Trophoblast cell (in vitro differentiated cells and primary cell): ENCODE data around the gene NTSR1.

Experiments used
- DNase-seq, 2 donors: peaks; one replicate each; pipeline ENCODE4 v3.0.0-alpha.2; 2016
- H2AFZ ChIP-seq: 2 replicates; pipeline ENCODE4 v1.6.1; 2013; ENCODE audit warnings: low read length, moderate library complexity, mild to moderate bottlenecking; ENCODE audit not compliant: insufficient read depth, poor library complexity
- H2AK5ac ChIP-seq: 2 replicates; pipeline ENCODE4 v1.6.1; 2013; ENCODE audit warnings: mild to moderate bottlenecking, low read length
- H2BK120ac ChIP-seq: 2 replicates; pipeline ENCODE4 v1.6.1; 2013; ENCODE audit warnings: low read length, mild to moderate bottlenecking, moderate library complexity; ENCODE audit not compliant: insufficient read depth, poor library complexity
- H2BK12ac ChIP-seq: 2 replicates; pipeline ENCODE4 v1.6.1; 2013; ENCODE audit warnings: mild to moderate bottlenecking, low read length, moderate library complexity
- H2BK5ac ChIP-seq: 2 replicates; pipeline ENCODE4 v1.6.1; 2013; ENCODE audit warnings: low read length, low read depth, moderate library complexity, mild to moderate bottlenecking; ENCODE audit not compliant: poor library complexity
- H3K14ac ChIP-seq: 2 replicates; pipeline ENCODE4 v1.6.1; 2013; ENCODE audit warnings: mild to moderate bottlenecking, low read length
- H3K18ac ChIP-seq: 2 replicates; pipeline ENCODE4 v1.6.1; 2013; ENCODE audit warnings: mild to moderate bottlenecking, low read length
- H3K23ac ChIP-seq: 2 replicates; pipeline ENCODE4 v1.6.1; 2013; ENCODE audit warnings: low read length
- H3K27ac ChIP-seq: 2 replicates; pipeline ENCODE4 v1.5.1; 2013; ENCODE audit warnings: low read depth, mild to moderate bottlenecking, inconsistent platforms, low read length, moderate library complexity
- H3K27me3 ChIP-seq: 2 replicates; pipeline ENCODE4 v1.6.1; 2013; ENCODE audit warnings: inconsistent platforms, mild to moderate bottlenecking, low read length, moderate library complexity; ENCODE audit not compliant: insufficient read depth
- H3K36me3 ChIP-seq, 2 experiments: 1 replicate in 1 of 2; 2 replicates in 1 of 2; pipeline ENCODE4 v1.6.1; 2013; ENCODE audit warnings: low read length in 2 of 2, mild to moderate bottlenecking in 2 of 2, moderate library complexity in 1 of 2; ENCODE audit not compliant: insufficient read depth in 2 of 2, control insufficient read depth in 1 of 2
- H3K4ac ChIP-seq: 2 replicates; pipeline ENCODE4 v1.6.1; 2013; ENCODE audit warnings: low read depth, mild to moderate bottlenecking, low read length, moderate library complexity
- H3K4me1 ChIP-seq, 2 experiments: 1 replicate in 1 of 2; 2 replicates in 1 of 2; pipeline ENCODE4 v1.6.1; 2013; ENCODE audit warnings: low read length in 2 of 2, mild to moderate bottlenecking in 2 of 2, moderate library complexity in 1 of 2; ENCODE audit not compliant: insufficient read depth in 2 of 2, control insufficient read depth in 1 of 2
- H3K4me2 ChIP-seq: 2 replicates; pipeline ENCODE4 v1.6.1; 2013; ENCODE audit warnings: inconsistent platforms, mild to moderate bottlenecking, low read length, moderate library complexity
- H3K4me3 ChIP-seq: 2 replicates; pipeline ENCODE4 v1.5.1; 2013; ENCODE audit warnings: mild to moderate bottlenecking, low read depth, low read length, inconsistent platforms
- H3K79me1 ChIP-seq: one replicate; pipeline ENCODE4 v1.6.1; 2013; ENCODE audit warnings: low read length
- H3K79me2 ChIP-seq: 2 replicates; pipeline ENCODE4 v1.6.1; 2013; ENCODE audit warnings: low read length, mild to moderate bottlenecking; ENCODE audit not compliant: control insufficient read depth, insufficient read depth, poor library complexity
- H3K9ac ChIP-seq: 2 replicates; pipeline ENCODE4 v1.6.1; 2013; ENCODE audit warnings: mild to moderate bottlenecking, low read length
- H3K9me3 ChIP-seq: 2 replicates; pipeline ENCODE4 v1.6.1; 2013; ENCODE audit warnings: low read depth, mild to moderate bottlenecking, control low read depth, inconsistent platforms, low read length; ENCODE audit not compliant: insufficient read depth
- H4K12ac ChIP-seq: 2 replicates; pipeline ENCODE4 v1.6.1; 2013; ENCODE audit warnings: low read depth, mild to moderate bottlenecking, low read length, moderate library complexity
- H4K8ac ChIP-seq: 2 replicates; pipeline ENCODE4 v1.6.1; 2013; ENCODE audit warnings: low read depth, mild to moderate bottlenecking, low read length, moderate library complexity
- H4K91ac ChIP-seq: one replicate; pipeline ENCODE4 v1.6.1; 2013; ENCODE audit warnings: low read depth, mild to moderate bottlenecking, low read length, moderate library complexity
- WGBS: extraction: QIAGEN DNeasy Blood & Tissue Kit; methylation state at CpG from one replicate; pipeline ENCODE4 v1.1.7; 2013; ENCODE audit warnings: missing lambda C conversion rate; ENCODE audit not compliant: insufficient read length, insufficient coverage; ENCODE audit errors: extremely low coverage; 5-methylcytosine and 5-hydroxymethylcytosine counted together

Gene NTSR1

DNA sequence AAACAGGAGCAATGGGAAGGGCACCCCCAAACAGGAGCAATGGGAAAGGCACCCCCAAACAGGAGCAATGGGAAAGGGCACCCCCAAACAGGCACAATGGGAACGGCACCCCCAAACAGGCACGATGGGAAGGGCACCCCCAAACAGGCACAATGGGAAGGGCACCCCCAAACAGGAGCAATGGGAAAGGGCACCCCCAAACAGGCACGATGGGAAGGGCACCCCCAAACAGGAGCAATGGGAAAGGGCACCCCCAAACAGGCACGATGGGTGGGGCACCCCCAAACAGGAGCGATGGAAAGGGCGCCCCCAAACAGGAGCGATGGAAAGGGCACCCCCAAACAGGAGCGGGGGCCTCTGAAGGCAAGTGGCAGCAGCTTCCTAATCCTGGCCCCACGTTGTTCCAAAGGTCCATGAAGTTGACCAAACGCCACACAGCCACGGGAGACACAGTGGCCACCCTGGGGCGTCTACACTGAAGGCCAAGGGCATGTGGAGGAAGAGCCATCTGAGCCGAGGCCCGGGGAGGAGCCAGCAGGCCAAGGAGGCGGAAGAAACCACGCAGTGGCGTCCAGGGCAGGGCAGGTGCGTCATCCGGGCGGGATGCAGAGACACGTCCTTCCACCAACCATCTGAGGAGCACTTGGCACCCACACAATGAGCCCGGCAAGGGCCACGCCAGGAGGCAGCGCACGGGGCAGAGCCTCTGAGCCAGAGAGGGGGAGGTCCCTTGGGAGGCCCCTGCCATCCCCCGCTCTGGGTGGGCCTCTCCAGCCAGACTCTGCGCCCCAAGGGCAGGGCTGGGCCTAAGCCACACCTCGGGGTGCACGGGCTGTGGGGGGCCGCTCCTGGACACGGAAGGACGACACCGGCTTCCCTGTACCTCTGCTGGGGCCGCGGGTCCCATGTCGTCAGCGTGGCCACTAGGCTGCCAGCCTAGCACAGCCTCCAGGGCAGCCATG lies 21.5 kb upstream of the NTSR1 start:
- no peak overlapping the region for H3K14ac ChIP-seq
- no peak overlapping the region for H4K8ac ChIP-seq
- H3K79me1 ChIP-seq: no peaks in the 10 kb centered on the region
- no peak overlapping the region for H3K23ac ChIP-seq
- no peak overlapping the region for H3K9ac ChIP-seq
- H3K9me3 ChIP-seq: no peaks in the 10 kb centered on the region
- DNase-seq: peak in 1 of 2 donors; percentile 31
- H3K4ac ChIP-seq: no peak overlapping the region
- H3K36me3 ChIP-seq: no peaks in the 10 kb centered on the region
- H4K91ac ChIP-seq: no peak overlapping the region
- no peak overlapping the region for H2AK5ac ChIP-seq
- H2BK12ac ChIP-seq: no peak overlapping the region
- H2BK120ac ChIP-seq: no peak overlapping the region
- H3K4me3 ChIP-seq: no peak overlapping the region
- no peaks in the 10 kb centered on the region for H3K27me3 ChIP-seq
- H3K4me2 ChIP-seq: no peak overlapping the region
- no CpG with 5 or more reads among the region's 37 CpGs for WGBS
- H3K18ac ChIP-seq: no peak overlapping the region
- H3K4me1 ChIP-seq: no peaks in the 10 kb centered on the region
- H3K79me2 ChIP-seq: no peaks in the 10 kb centered on the region
- H2BK5ac ChIP-seq: no peak overlapping the region
- H2AFZ ChIP-seq: no peak overlapping the region
- H4K12ac ChIP-seq: no peak overlapping the region
- no peak overlapping the region for H3K27ac ChIP-seq

- Histone ChIP-seq H3K27me3 (no peaks in the 10 kb centered on the region), H3K4me1 (no peaks in the 10 kb centered on the region), H3K18ac (no peak overlapping the region), H2AK5ac (no peak overlapping the region), H2BK5ac (no peak overlapping the region), H2BK120ac (no peak overlapping the region), H3K4me3 (no peak overlapping the region), H4K8ac (no peak overlapping the region), H3K23ac (no peak overlapping the region), H2BK12ac (no peak overlapping the region), H3K27ac (no peak overlapping the region), H3K4me2 (no peak overlapping the region), H3K79me2 (no peaks in the 10 kb centered on the region), H3K79me1 (no peaks in the 10 kb centered on the region), H3K9ac (no peak overlapping the region), H3K36me3 (no peaks in the 10 kb centered on the region), H3K14ac (no peak overlapping the region), H3K9me3 (no peaks in the 10 kb centered on the region), H4K91ac (no peak overlapping the region), H2AFZ (no peak overlapping the region), H4K12ac (no peak overlapping the region), H3K4ac (no peak overlapping the region)
- WGBS: no CpG with 5 or more reads among the region's 11 CpGs
- no peak for DNase-seq
Observed at GRCh38 chr20:62688083-62688482, 20.6 kb upstream of the NTSR1 start.

DNA sequence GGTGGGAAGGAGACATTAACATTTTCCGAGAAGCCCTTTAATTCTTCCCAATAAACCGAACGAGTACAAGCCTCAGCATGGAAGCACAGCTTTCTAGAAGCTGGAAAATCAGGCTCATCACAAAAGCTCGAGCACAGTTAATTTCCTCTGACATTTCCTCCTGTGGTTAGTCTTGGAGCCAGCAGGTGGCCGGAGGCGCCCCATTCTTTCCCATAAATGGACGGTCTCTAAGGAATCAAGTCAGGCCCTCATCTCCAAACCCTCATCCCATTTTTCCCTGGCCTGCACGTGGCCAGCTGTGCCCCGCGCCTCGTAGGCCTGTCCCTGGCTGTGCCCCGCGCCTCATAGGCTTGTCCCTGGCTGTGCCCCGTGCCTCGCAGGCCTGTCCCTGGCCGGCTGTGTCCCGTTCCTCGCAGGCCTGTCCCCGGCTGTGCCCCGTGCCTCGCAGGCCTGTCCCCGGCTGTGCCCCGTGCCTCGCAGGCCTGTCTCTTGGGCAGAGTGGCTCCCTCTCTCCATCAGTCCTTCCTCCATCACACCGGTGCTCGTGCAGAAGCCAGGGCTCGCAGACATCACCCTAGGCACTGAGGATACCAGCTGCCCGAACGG lies 19.7 kb upstream of the NTSR1 start:
- H4K91ac ChIP-seq: no peak overlapping the region
- H4K8ac ChIP-seq: no peak overlapping the region
- H2BK5ac ChIP-seq: no peak overlapping the region
- H3K79me2 ChIP-seq: no peaks in the 10 kb centered on the region
- no peaks in the 10 kb centered on the region for H3K4me1 ChIP-seq
- no peak overlapping the region for H3K27ac ChIP-seq
- H3K4me3 ChIP-seq: no peak overlapping the region
- H3K4me2 ChIP-seq: no peak overlapping the region
- no peak overlapping the region for H3K18ac ChIP-seq
- no peak overlapping the region for H2AK5ac ChIP-seq
- no peak overlapping the region for H2BK120ac ChIP-seq
- no peaks in the 10 kb centered on the region for H3K9me3 ChIP-seq
- H3K27me3 ChIP-seq: no peaks in the 10 kb centered on the region
- no peak overlapping the region for H4K12ac ChIP-seq
- no peak overlapping the region for H2BK12ac ChIP-seq
- no peak overlapping the region for H3K14ac ChIP-seq
- no peak for DNase-seq
- H3K4ac ChIP-seq: no peak overlapping the region
- H3K23ac ChIP-seq: no peak overlapping the region
- no peak overlapping the region for H3K9ac ChIP-seq
- no peaks in the 10 kb centered on the region for H3K79me1 ChIP-seq
- H2AFZ ChIP-seq: no peak overlapping the region
- H3K36me3 ChIP-seq: no peaks in the 10 kb centered on the region
- WGBS: no CpG with 5 or more reads among the region's 29 CpGs

DNA sequence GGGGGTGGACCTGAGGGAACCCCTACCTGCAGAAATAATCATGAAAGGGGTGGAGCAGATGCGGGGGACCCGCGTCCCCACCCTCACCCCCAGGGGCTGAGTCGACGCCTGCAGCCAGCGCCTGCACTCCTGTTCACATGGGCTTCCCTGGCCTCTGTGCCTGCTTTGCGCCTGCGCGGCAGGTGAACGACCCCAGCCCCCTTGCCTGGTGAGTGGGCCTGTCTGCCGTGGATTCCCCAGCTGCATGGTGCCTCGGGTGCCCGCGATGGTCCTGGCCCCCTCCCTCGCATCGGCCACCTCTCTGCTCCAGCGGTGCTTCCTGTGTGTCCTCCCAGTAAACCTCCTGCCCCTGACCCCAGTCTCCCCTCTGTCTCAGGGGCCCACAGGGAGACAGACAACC lies 18.8 kb upstream of the NTSR1 start:
- Histone ChIP-seq H3K18ac (no peak overlapping the region), H4K8ac (no peak overlapping the region), H3K36me3 (no peaks in the 10 kb centered on the region), H3K79me1 (no peaks in the 10 kb centered on the region), H4K91ac (no peak overlapping the region), H3K79me2 (no peaks in the 10 kb centered on the region), H3K9me3 (no peaks in the 10 kb centered on the region), H3K27ac (no peak overlapping the region), H2BK12ac (no peak overlapping the region), H3K27me3 (no peaks in the 10 kb centered on the region), H2BK5ac (no peak overlapping the region), H2AK5ac (no peak overlapping the region), H2AFZ (no peak overlapping the region), H3K23ac (no peak overlapping the region), H3K14ac (no peak overlapping the region), H4K12ac (no peak overlapping the region), H3K4me1 (no peaks in the 10 kb centered on the region), H3K4ac (no peak overlapping the region), H3K4me3 (no peak overlapping the region), H3K4me2 (no peak overlapping the region), H2BK120ac (no peak overlapping the region), H3K9ac (no peak overlapping the region)
- no peak for DNase-seq
- WGBS: no CpG with 5 or more reads among the region's 17 CpGs
